Upper lobe of left lung (tissue), 4 donors: ENCODE data around the gene TXN.
"Not testable (repeated sequence)": the region's sequence is repeated elsewhere in the genome, so short reads cannot be mapped to it uniquely, and the experiment has no call there.

Experiments
- CTCF ChIP-seq, 6 experiments: fragments of 450-650 bp in 4 of 6; fragments of 200-600 bp in 2 of 6; sonication (generic) in 2 of 6; IDR thresholded peaks; one replicate each; pipeline ENCODE4 v1.5.1; 2016 to 2019; ENCODE audit warnings: antibody characterized with exemption in 6 of 6
- POLR2AphosphoS5 ChIP-seq, 2 donors: sonication (generic); formaldehyde crosslinking; IDR thresholded peaks; one replicate each; pipeline ENCODE4 v1.5.1; 2017; ENCODE audit warnings: antibody characterized with exemption in 2 of 2

- TF ChIP-seq POLR2AphosphoS5, CTCF (IDR thresholded peaks at IDR 0.05): not testable (repeated sequence)
These were observed 4.5 kb downstream of the TXN start for GRCh38 chr9:110251770-110252169.
